ENCODE measurements around the gene LRRC75A. TPM values are rescaled to one million over a fixed set of nuclear protein-coding genes. Genes with fewer than 3 reads are reported as not detected.

LRRC75A gene
- total and polyA plus RNA-seq, 2 of the 8 experiments (the other 6 are each of a cell fraction or from before 2014, with no cell fraction given) = 9.7 to 9.9 TPM

DNA sequence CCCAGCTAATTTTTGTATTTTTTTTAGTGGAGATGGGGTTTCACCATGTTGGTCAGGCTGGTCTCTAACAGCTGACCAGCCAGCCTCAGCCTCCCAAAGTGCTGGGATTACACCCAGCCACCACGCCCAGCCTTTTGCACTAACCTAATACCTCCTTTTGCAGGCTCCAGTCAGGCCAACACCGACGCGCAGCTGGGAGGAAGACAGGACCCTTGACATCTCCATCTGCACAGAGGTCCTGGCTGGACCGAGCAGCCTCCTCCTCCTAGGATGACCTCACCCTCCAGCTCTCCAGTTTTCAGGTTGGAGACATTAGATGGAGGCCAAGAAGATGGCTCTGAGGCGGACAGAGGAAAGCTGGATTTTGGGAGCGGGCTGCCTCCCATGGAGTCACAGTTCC is 74.6 kb downstream of the LRRC75A start:
- no peak overlapping the region for H4K8ac ChIP-seq (ENCODE audit: extremely low read depth, insufficient read depth, low read length)
- no peaks in the 10 kb centered on the region for H4K20me1 ChIP-seq (replicated peaks in 1 of 2; ENCODE audit: control insufficient read depth in 1 of 2, insufficient read depth in 2 of 2, low read length in 2 of 2)
- FAIRE-seq = no peak
- H3K9me3 ChIP-seq (ENCODE audit: insufficient read depth in 2 of 2, low read depth in 1 of 2, low read length in 1 of 2) = no peaks in the 10 kb centered on the region
- no peaks in the 10 kb centered on the region for H3K79me2 ChIP-seq (ENCODE audit: control insufficient read depth in 1 of 2, insufficient read depth in 2 of 2, low read length in 2 of 2)
- WGBS, 2 experiments (ENCODE audit: extremely low coverage in 1 of 2, insufficient coverage in 1 of 2, insufficient read length in 1 of 2, insufficient replicate concordance in 2 of 2, low coverage in 1 of 2, low lambda C conversion rate in 2 of 2, missing lambda C conversion rate in 1 of 2) = 88% methylated on average over 7 of the region's 7 CpGs; no CpG with 5 or more reads in 1 of the 2 experiments
- H3K4me3 ChIP-seq (ENCODE audit: extremely low read depth in 1 of 4, insufficient read depth in 2 of 4, low read depth in 3 of 4, low read length in 4 of 4) = no peak overlapping the region
- no peaks in the 10 kb centered on the region for H3K36me3 ChIP-seq (ENCODE audit: control insufficient read depth in 2 of 4, insufficient read depth in 4 of 4, low read length in 3 of 4)
- DNase-seq (ENCODE audit: low read depth in 1 of 2, low spot score in 2 of 2) = no peak
- no peak overlapping the region for H3K14ac ChIP-seq (ENCODE audit: insufficient read length)
- no peak overlapping the region for H2BK5ac ChIP-seq (ENCODE audit: low read depth, low read length)
- H2BK15ac ChIP-seq (ENCODE audit: low read length) = no peak overlapping the region
- ChIA-PET CTCF (ENCODE audit: partially characterized antibody) (interaction anchor here (0.7 to 6.2 kb wide), 5 partner anchors 8 to 103 kb away, joined by 3 to 53 read pairs (median 10); no protein-coding TSS in a partner anchor), POLR2A (ENCODE audit: partially characterized antibody) (interaction anchor here (0.6 to 9.2 kb wide), 5 partner anchors 12 to 36 kb away, joined by 3 to 78 read pairs (median 5); partner anchors contain the start of gene UBB)
- no peak for TF ChIP-seq SUZ12 (IDR thresholded peaks at IDR 0.05; ENCODE audit: low read length)
- H3K27me3 ChIP-seq (replicated peaks in 1 of 4; ENCODE audit: control insufficient read depth in 3 of 4, extremely low read depth in 1 of 4, insufficient read depth in 3 of 4, low read length in 3 of 4) = no peaks in the 10 kb centered on the region
- no peaks in the 10 kb centered on the region for H3K23me2 ChIP-seq (ENCODE audit: low read depth, low read length)
- no peak overlapping the region for H2AFZ ChIP-seq (ENCODE audit: low read length)
- H3K18ac ChIP-seq (ENCODE audit: extremely low read depth, low read length) = no peak overlapping the region
- no peak overlapping the region for H2BK12ac ChIP-seq (ENCODE audit: low read depth, low read length)
- no peak overlapping the region; the same call in 1 of the 2 replicates for H2AK5ac ChIP-seq (ENCODE audit: low read depth, low read length)
- H2BK20ac ChIP-seq (ENCODE audit: low read length) = no peak overlapping the region
- no peak overlapping the region for H4K5ac ChIP-seq (ENCODE audit: insufficient read length, low read depth, low read length)
- no peak overlapping the region for H3K56ac ChIP-seq (replicated peaks; ENCODE audit: insufficient read length, low read depth, low read length)
- H3K23ac ChIP-seq (ENCODE audit: insufficient read length) = no peak overlapping the region
- H4K91ac ChIP-seq (replicated peaks; ENCODE audit: insufficient read length, low read length) = no peak overlapping the region
- H3K4ac ChIP-seq (replicated peaks; ENCODE audit: insufficient read length, low read depth, low read length) = no peak overlapping the region
- H3K27ac ChIP-seq (ENCODE audit: low read depth, low read length) = no peak overlapping the region
- H3K9ac ChIP-seq (replicated peaks in 1 of 4; ENCODE audit: extremely low read depth in 1 of 4, low read depth in 3 of 4, low read length in 3 of 4) = no peak overlapping the region
- no peak overlapping the region for H2BK120ac ChIP-seq (replicated peaks; ENCODE audit: low read depth, low read length)
- no peaks in the 10 kb centered on the region for H3K79me1 ChIP-seq (ENCODE audit: low read depth, low read length)
- H3K4me2 ChIP-seq (ENCODE audit: insufficient read depth in 1 of 2, low read depth in 2 of 2, low read length in 2 of 2) = no peak overlapping the region
- H3K4me1 ChIP-seq (replicated peaks in 1 of 4; ENCODE audit: control insufficient read depth in 3 of 4, insufficient read depth in 4 of 4, low read length in 3 of 4) = peaks cover 0 to 12% (median 5%) of the 10 kb centered on the region in 4 experiments; a peak in 6 of 7 replicates

Data from H1 (cell line).